ENCODE measurements around the gene SNAP23. TPM values are rescaled to one million over a fixed set of nuclear protein-coding genes. Genes with fewer than 3 reads are reported as not detected.
A peak's percentile ranks its signal among the peaks of the same experiment; 100 is the strongest.

SNAP23 gene
- total and polyA plus RNA-seq, 4 experiments from 2014 or later = 70.6 to 92.3 (median 77.0) TPM

DNA sequence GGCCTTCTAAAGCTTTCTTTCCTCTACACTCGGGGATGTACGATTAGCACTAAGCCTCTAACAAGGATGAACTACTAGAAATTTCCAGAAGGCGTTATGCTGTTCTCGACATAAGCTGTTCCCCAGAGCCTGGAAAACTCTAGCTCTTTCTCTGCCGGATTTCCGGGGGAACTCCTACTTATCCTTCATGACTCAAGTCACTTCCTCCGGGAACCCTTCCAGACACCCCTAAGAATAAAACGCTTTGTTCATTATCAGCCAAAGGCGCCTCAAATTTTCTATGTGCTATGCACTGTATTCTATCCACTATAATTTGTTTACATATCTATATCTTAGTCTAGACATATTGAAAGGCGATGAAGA, 455 bp upstream of the SNAP23 start:
- Histone ChIP-seq H3K4me1 (ENCODE audit: insufficient read depth, low read length) (peaks cover 44% of the 10 kb centered on the region), H3K36me3 (ENCODE audit: insufficient read depth, low read length) (no peaks in the 10 kb centered on the region), H3K27ac (ENCODE audit: low read depth, low read length) (peak overlapping the region; percentile 72), H3K9me3 (ENCODE audit: control insufficient read depth in 1 of 2, low read length in 2 of 2) (no peaks in the 10 kb centered on the region), H3K4me3 (ENCODE audit: low read length in 2 of 2) (peak overlapping the region; percentile 77 to 88), H3K27me3 (ENCODE audit: insufficient read depth, low read length) (no peaks in the 10 kb centered on the region)
- ChIA-PET CTCF (ENCODE audit: partially characterized antibody) (interaction anchor here (0.7 to 1.9 kb wide), 5 partner anchors 11 to 54 kb away, joined by 3 to 7 read pairs (median 4); partner anchors contain the start of genes HAUS2 and LRRC57), POLR2A (ENCODE audit: partially characterized antibody) (interaction anchor here (1.0 to 2.6 kb wide), 9 partner anchors 8 to 286 kb away, joined by 3 to 22 read pairs (median 5); partner anchors contain the start of genes GANC, HAUS2, LRRC57 and STARD9)
- H3K9me3 Mint-ChIP-seq = peaks cover 0 to 5% (median 0%) of the 10 kb centered on the region in 8 donors
- no peaks in the 10 kb centered on the region for H3K27me3 Mint-ChIP-seq
- H3K27ac Mint-ChIP-seq = peak overlapping the region; percentile 89 to 99 (median 96)
- H3K36me3 Mint-ChIP-seq = peaks cover 0 to 23% of the 10 kb centered on the region in 2 donors
- intact Hi-C loops (cut with micrococcal nuclease) = loop anchor here (1.0 to 5.0 kb wide), 2 partner anchors 80 to 223 kb away; partner anchors contain the start of genes GANC, STARD9 and TMEM87A
- H3K4me1 Mint-ChIP-seq = peaks cover 38 to 79% (median 59%) of the 10 kb centered on the region in 4 donors
- H3K4me3 Mint-ChIP-seq = peak overlapping the region; percentile 93 to 99 (median 96)
- DNase-seq = no peak

DNA sequence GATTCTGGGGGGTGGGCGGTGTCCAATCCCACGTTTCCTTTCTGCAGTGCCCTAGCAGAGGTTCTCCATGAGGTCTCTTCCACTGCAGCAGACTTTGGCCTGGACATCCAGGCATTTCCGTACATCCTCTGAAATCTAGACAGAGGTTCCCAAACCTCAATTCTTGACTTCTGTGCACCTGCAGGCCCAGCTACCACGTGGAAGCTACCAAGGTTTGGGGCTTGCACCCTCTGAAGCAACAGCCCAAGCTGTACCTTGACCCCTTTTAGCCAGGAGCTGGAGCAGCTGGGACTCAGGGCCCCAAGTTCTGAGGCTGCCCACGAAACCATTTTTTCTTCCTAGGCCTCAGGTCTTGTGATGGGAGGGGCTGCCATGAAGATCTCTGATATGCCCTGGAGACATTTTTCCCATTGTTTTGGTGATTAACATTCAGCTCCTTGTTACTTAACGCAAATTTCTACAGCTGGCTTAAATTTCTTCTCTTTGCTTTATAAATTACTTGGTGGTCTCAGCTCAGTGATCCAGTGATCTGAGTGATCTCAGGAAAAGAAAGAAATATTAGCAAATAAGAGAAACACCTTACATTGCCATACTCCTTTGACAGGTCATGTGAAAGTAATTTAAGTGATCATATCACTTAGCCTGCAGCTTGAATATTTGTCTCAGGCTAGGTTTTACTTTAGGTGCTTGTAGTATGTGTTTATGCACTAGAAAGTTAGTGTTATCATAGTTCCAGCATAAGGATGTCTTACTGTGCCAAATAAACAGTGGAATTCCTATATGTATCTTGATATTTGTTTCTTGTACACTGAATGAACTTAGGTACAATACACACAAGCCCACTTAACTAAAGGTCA, 3.0 kb downstream of the SNAP23 start:
- Mint-ChIP-seq H3K4me1 (peaks cover 38 to 66% (median 51%) of the 10 kb centered on the region in 4 donors), H3K27me3 (no peaks in the 10 kb centered on the region), H3K4me3 (peak overlapping the region in 3 of 8 donors; percentile 12 to 52 (median 25)), H3K36me3 (peaks cover 0 to 12% of the 10 kb centered on the region in 2 donors), H3K27ac (peak overlapping the region in 6 of 7 donors; percentile 7 to 73 (median 34)), H3K9me3 (no peaks in the 10 kb centered on the region)
- POLR2A ChIA-PET (ENCODE audit: partially characterized antibody) = interaction anchor here (1.0 to 2.9 kb wide), 2 partner anchors 7 to 50 kb away, joined by 4 to 17 read pairs; partner anchors contain the start of genes HAUS2, LRRC57 and ZNF106
- no peaks in the 10 kb centered on the region for H3K9me3 ChIP-seq (ENCODE audit: control insufficient read depth in 1 of 2, low read length in 2 of 2)
- no peaks in the 10 kb centered on the region for H3K27me3 ChIP-seq (ENCODE audit: insufficient read depth, low read length)
- no peaks in the 10 kb centered on the region for H3K36me3 ChIP-seq (ENCODE audit: insufficient read depth, low read length)
- H3K4me3 ChIP-seq (ENCODE audit: low read length in 2 of 2) = no peak overlapping the region
- H3K27ac ChIP-seq (ENCODE audit: low read depth, low read length) = no peak overlapping the region
- intact Hi-C loops (cut with micrococcal nuclease) = no loop called here
- CTCF ChIA-PET (ENCODE audit: partially characterized antibody) = no interaction called here
- peaks cover 40% of the 10 kb centered on the region for H3K4me1 ChIP-seq (ENCODE audit: insufficient read depth, low read length)
- DNase-seq = no peak

- Mint-ChIP-seq H3K4me3 (no peak overlapping the region), H3K27ac (peak overlapping the region in 1 of 7 donors; percentile 11), H3K36me3 (peaks cover 0 to 11% of the 10 kb centered on the region in 2 donors), H3K4me1 (peaks cover 28 to 53% (median 40%) of the 10 kb centered on the region in 4 donors), H3K9me3 (no peaks in the 10 kb centered on the region), H3K27me3 (no peaks in the 10 kb centered on the region)
- H3K27ac ChIP-seq (ENCODE audit: low read depth, low read length) = no peak overlapping the region
- no peaks in the 10 kb centered on the region for H3K9me3 ChIP-seq (ENCODE audit: control insufficient read depth in 1 of 2, low read length in 2 of 2)
- peaks cover 24% of the 10 kb centered on the region for H3K4me1 ChIP-seq (ENCODE audit: insufficient read depth, low read length)
- DNase-seq = no peak
- POLR2A ChIA-PET (ENCODE audit: partially characterized antibody) = interaction anchor here (2.9 kb wide), 1 partner anchor 9 kb away, joined by 17 read pairs; the partner anchor contains the start of gene ZNF106
- no peaks in the 10 kb centered on the region for H3K27me3 ChIP-seq (ENCODE audit: insufficient read depth, low read length)
- intact Hi-C loops (cut with micrococcal nuclease) = no loop called here
- CTCF ChIA-PET (ENCODE audit: partially characterized antibody) = interaction anchor here (1.2 kb wide), 1 partner anchor 426 kb away, joined by 3 read pairs; no protein-coding TSS in a partner anchor
- H3K4me3 ChIP-seq (ENCODE audit: low read length in 2 of 2) = no peak overlapping the region
- H3K36me3 ChIP-seq (ENCODE audit: insufficient read depth, low read length) = no peaks in the 10 kb centered on the region
Measured at GRCh38 chr15:42499858-42500609, 4.6 kb downstream of the SNAP23 start.

- Mint-ChIP-seq H3K27me3 (no peaks in the 10 kb centered on the region), H3K9me3 (no peaks in the 10 kb centered on the region), H3K27ac (no peak overlapping the region), H3K36me3 (peaks cover 0 to 6% of the 10 kb centered on the region in 2 donors), H3K4me1 (peaks cover 14 to 29% (median 21%) of the 10 kb centered on the region in 4 donors), H3K4me3 (no peak overlapping the region)
- no peaks in the 10 kb centered on the region for H3K36me3 ChIP-seq (ENCODE audit: insufficient read depth, low read length)
- no peak for DNase-seq
- ChIA-PET CTCF (ENCODE audit: partially characterized antibody) (interaction anchor here (1.4 kb wide), 1 partner anchor 13 kb away, joined by 3 read pairs; no protein-coding TSS in a partner anchor), POLR2A (ENCODE audit: partially characterized antibody) (interaction anchor here (1.1 to 1.4 kb wide), 2 partner anchors 12 to 15 kb away, joined by 3 to 7 read pairs; partner anchors contain the start of gene ZNF106)
- peaks cover 13% of the 10 kb centered on the region for H3K4me1 ChIP-seq (ENCODE audit: insufficient read depth, low read length)
- H3K27me3 ChIP-seq (ENCODE audit: insufficient read depth, low read length) = no peaks in the 10 kb centered on the region
- intact Hi-C loops (cut with micrococcal nuclease) = no loop called here
- no peaks in the 10 kb centered on the region for H3K9me3 ChIP-seq (ENCODE audit: control insufficient read depth in 1 of 2, low read length in 2 of 2)
- H3K4me3 ChIP-seq (ENCODE audit: low read length in 2 of 2) = no peak overlapping the region
- H3K27ac ChIP-seq (ENCODE audit: low read depth, low read length) = no peak overlapping the region
Measured at GRCh38 chr15:42502477-42502876, 7.0 kb downstream of the SNAP23 start.

DNA sequence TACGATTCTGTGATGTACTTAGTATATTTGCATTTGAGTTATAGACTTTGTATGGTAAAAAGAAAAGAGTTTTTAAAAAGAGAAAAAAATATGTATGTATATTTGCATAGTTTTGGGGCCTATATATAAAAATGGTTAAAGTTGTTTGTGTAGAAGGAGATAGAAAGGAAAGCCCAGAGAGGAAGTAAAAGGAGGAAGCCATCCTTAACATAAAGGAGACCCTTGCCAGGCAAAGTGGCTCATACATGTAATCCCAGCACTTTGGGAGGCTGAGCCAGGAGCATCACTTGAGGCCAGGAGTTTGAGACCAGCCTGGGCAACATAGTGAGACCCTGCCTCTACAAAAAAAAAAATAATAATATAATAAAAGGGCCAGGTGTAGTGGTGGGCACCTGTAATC, 8.4 kb downstream of the SNAP23 start:
- Histone ChIP-seq H3K36me3 (ENCODE audit: insufficient read depth, low read length) (no peaks in the 10 kb centered on the region), H3K27ac (ENCODE audit: low read depth, low read length) (no peak overlapping the region), H3K9me3 (ENCODE audit: control insufficient read depth in 1 of 2, low read length in 2 of 2) (no peaks in the 10 kb centered on the region), H3K27me3 (ENCODE audit: insufficient read depth, low read length) (no peaks in the 10 kb centered on the region), H3K4me3 (ENCODE audit: low read length in 2 of 2) (no peak overlapping the region), H3K4me1 (ENCODE audit: insufficient read depth, low read length) (peaks cover 6% of the 10 kb centered on the region)
- Mint-ChIP-seq H3K36me3 (peaks cover 0 to 9% of the 10 kb centered on the region in 2 donors), H3K9me3 (no peaks in the 10 kb centered on the region), H3K4me3 (no peak overlapping the region), H3K4me1 (peaks cover 9 to 22% (median 17%) of the 10 kb centered on the region in 4 donors), H3K27me3 (no peaks in the 10 kb centered on the region), H3K27ac (peak overlapping the region in 1 of 7 donors; percentile 18)
- DNase-seq = no peak
- intact Hi-C loops (cut with micrococcal nuclease) = no loop called here
- CTCF ChIA-PET (ENCODE audit: partially characterized antibody) = interaction anchor here (1.4 kb wide), 1 partner anchor 14 kb away, joined by 3 read pairs; no protein-coding TSS in a partner anchor
- POLR2A ChIA-PET (ENCODE audit: partially characterized antibody) = interaction anchor here (1.0 kb wide), 2 partner anchors 9 to 13 kb away, joined by 4 to 7 read pairs; partner anchors contain the start of gene ZNF106

GRCh38 chr15:42504631-42505030, 9.2 kb downstream of the SNAP23 start:
- Mint-ChIP-seq H3K27ac (no peak overlapping the region), H3K4me1 (peaks cover 9 to 20% (median 14%) of the 10 kb centered on the region in 4 donors), H3K27me3 (no peaks in the 10 kb centered on the region), H3K4me3 (no peak overlapping the region), H3K36me3 (peaks cover 0 to 10% of the 10 kb centered on the region in 2 donors), H3K9me3 (no peaks in the 10 kb centered on the region)
- no peak for DNase-seq
- Histone ChIP-seq H3K27ac (ENCODE audit: low read depth, low read length) (no peak overlapping the region), H3K36me3 (ENCODE audit: insufficient read depth, low read length) (no peaks in the 10 kb centered on the region), H3K27me3 (ENCODE audit: insufficient read depth, low read length) (no peaks in the 10 kb centered on the region), H3K4me1 (ENCODE audit: insufficient read depth, low read length) (peaks cover 6% of the 10 kb centered on the region), H3K9me3 (ENCODE audit: control insufficient read depth in 1 of 2, low read length in 2 of 2) (no peaks in the 10 kb centered on the region), H3K4me3 (ENCODE audit: low read length in 2 of 2) (no peak overlapping the region)
- ChIA-PET POLR2A (ENCODE audit: partially characterized antibody) (interaction anchor here (1.0 kb wide), 2 partner anchors 9 to 14 kb away, joined by 4 to 7 read pairs; partner anchors contain the start of genes SNAP23 and ZNF106), CTCF (ENCODE audit: partially characterized antibody) (interaction anchor here (0.7 kb wide), 1 partner anchor 609 kb away, joined by 3 read pairs; no protein-coding TSS in a partner anchor)
- intact Hi-C loops (cut with micrococcal nuclease) = no loop called here

All from CD4-positive, alpha-beta memory T cell (primary cell).